ENCODE results near the gene PADI4. TPM values are rescaled to one million over a fixed set of nuclear protein-coding genes. Genes with fewer than 3 reads are reported as not detected.

The PADI4 gene
- total RNA-seq, 1 experiment from 2014 or later: not detected

- Histone ChIP-seq H3K9me3 (replicated peaks) (no peaks in the 10 kb centered on the region), H3K27me3 (replicated peaks) (no peaks in the 10 kb centered on the region), H3K4me1 (replicated peaks) (no peaks in the 10 kb centered on the region), H3K36me3 (no peaks in the 10 kb centered on the region), H3K27ac (no peak overlapping the region), H3K4me3 (no peak overlapping the region)
- DNase-seq (ENCODE audit: low read depth in 1 of 2, low spot score in 2 of 2): no peak
Observed at GRCh38 chr1:17352419-17352909, 44.5 kb downstream of the PADI4 start.

GRCh38 chr1:17355898-17356297 lies 47.9 kb downstream of the PADI4 start:
- Histone ChIP-seq H3K27ac (no peak overlapping the region), H3K4me3 (no peak overlapping the region), H3K9me3 (replicated peaks) (no peaks in the 10 kb centered on the region), H3K4me1 (replicated peaks) (no peaks in the 10 kb centered on the region), H3K27me3 (replicated peaks) (no peaks in the 10 kb centered on the region), H3K36me3 (no peaks in the 10 kb centered on the region)
- DNase-seq (ENCODE audit: low read depth in 1 of 2, low spot score in 2 of 2): no peak

DNA sequence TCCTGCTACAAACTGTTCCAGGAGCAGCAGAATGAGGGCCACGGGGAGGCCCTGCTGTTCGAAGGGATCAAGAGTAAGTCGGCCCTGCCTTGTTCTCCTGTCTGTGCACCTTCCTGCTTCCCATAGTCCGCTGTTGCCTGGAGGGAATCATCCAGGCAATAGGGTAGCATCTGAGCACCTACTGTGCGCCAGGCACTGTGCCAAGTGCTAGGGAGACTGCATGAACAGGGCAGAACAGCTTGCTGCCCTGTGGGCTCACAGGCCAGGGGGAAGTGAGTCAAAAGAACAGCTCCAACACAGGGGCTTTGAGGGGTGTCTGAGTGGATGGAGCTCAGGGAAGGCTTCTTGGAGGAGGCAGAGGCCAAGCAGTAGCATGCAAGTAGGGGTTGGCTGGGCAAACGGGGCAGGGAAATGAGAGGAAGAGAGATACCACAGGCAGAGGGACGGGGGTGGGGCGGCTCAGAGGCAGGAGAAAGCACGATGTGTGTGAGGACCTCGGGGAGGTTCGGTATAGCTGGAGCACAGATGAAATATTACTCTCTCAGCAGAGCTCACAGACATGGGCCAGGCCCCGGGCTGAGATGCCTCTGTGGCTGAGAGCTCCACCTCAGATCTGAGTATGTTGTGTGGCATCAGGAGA lies 48.5 kb downstream of the PADI4 start:
- no peak for DNase-seq (ENCODE audit: low read depth in 1 of 2, low spot score in 2 of 2)
- Histone ChIP-seq H3K4me1 (replicated peaks) (no peaks in the 10 kb centered on the region), H3K9me3 (replicated peaks) (no peaks in the 10 kb centered on the region), H3K36me3 (no peaks in the 10 kb centered on the region), H3K27me3 (replicated peaks) (no peaks in the 10 kb centered on the region), H3K27ac (no peak overlapping the region), H3K4me3 (no peak overlapping the region)

DNA sequence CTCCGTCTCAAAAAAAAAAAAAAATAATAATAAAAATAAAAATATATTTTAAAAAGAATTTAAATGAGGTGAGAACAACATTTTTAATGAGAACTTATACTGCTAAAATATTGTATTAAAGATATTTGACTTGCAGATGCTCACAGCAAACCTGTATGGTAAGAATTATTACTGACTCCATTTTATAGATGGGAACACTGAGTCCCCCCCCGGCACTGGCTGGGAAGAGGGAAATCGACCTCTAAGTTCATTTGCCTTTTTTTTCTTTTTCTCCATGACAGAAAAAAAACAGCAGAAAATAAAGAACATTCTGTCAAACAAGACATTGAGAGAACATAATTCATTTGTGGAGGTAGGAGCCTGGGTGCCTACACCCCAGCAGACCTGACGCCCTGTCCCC lies 50.6 kb downstream of the PADI4 start:
- no peaks in the 10 kb centered on the region for H3K36me3 ChIP-seq
- H3K9me3 ChIP-seq (replicated peaks): no peaks in the 10 kb centered on the region
- DNase-seq (ENCODE audit: low read depth in 1 of 2, low spot score in 2 of 2): no peak
- H3K4me1 ChIP-seq (replicated peaks): no peaks in the 10 kb centered on the region
- no peak overlapping the region for H3K4me3 ChIP-seq
- H3K27ac ChIP-seq: no peak overlapping the region
- no peaks in the 10 kb centered on the region for H3K27me3 ChIP-seq (replicated peaks)

GRCh38 chr1:17359031-17359430 lies 51.0 kb downstream of the PADI4 start:
- H3K27me3 ChIP-seq (replicated peaks): no peaks in the 10 kb centered on the region
- H3K4me1 ChIP-seq (replicated peaks): no peaks in the 10 kb centered on the region
- DNase-seq (ENCODE audit: low read depth in 1 of 2, low spot score in 2 of 2): no peak
- no peaks in the 10 kb centered on the region for H3K36me3 ChIP-seq
- no peaks in the 10 kb centered on the region for H3K9me3 ChIP-seq (replicated peaks)
- H3K27ac ChIP-seq: no peak overlapping the region
- H3K4me3 ChIP-seq: no peak overlapping the region

DNA sequence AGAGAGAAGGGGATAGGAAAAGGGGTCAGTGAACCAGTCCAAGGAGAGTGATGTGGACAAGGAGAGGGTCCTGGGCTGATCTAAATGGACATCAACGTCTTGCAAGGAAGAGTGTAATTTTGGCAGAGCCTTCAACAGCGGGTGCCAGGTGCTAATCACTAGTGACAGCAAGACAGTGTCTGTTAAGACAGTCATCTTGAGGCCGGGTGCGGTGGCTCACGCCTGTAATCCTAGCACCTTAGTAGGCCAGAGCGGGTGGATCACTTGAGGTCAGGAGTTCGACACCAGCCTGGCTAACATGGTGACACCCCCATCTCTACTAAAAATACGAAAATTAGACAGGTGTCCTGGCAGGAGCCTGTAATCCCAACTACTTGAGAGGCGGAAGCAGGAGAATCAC lies 51.8 kb downstream of the PADI4 start:
- no peak overlapping the region for H3K4me3 ChIP-seq
- no peaks in the 10 kb centered on the region for H3K9me3 ChIP-seq (replicated peaks)
- no peaks in the 10 kb centered on the region for H3K27me3 ChIP-seq (replicated peaks)
- no peaks in the 10 kb centered on the region for H3K36me3 ChIP-seq
- H3K4me1 ChIP-seq (replicated peaks): no peaks in the 10 kb centered on the region
- no peak overlapping the region for H3K27ac ChIP-seq
- no peak for DNase-seq (ENCODE audit: low read depth in 1 of 2, low spot score in 2 of 2)

GRCh38 chr1:17360272-17360956 lies 52.4 kb downstream of the PADI4 start:
- no peaks in the 10 kb centered on the region for H3K27me3 ChIP-seq (replicated peaks)
- H3K4me3 ChIP-seq: no peak overlapping the region
- no peak overlapping the region for H3K27ac ChIP-seq
- no peak for DNase-seq (ENCODE audit: low read depth in 1 of 2, low spot score in 2 of 2)
- no peaks in the 10 kb centered on the region for H3K4me1 ChIP-seq (replicated peaks)
- no peaks in the 10 kb centered on the region for H3K9me3 ChIP-seq (replicated peaks)
- H3K36me3 ChIP-seq: no peaks in the 10 kb centered on the region

GRCh38 chr1:17361687-17362086 lies 53.7 kb downstream of the PADI4 start:
- H3K4me3 ChIP-seq: no peak overlapping the region
- no peaks in the 10 kb centered on the region; the same call in 1 of the 2 replicates for H3K27me3 ChIP-seq (replicated peaks)
- no peaks in the 10 kb centered on the region for H3K9me3 ChIP-seq (replicated peaks)
- no peak overlapping the region for H3K27ac ChIP-seq
- H3K36me3 ChIP-seq: no peaks in the 10 kb centered on the region
- DNase-seq (ENCODE audit: low read depth in 1 of 2, low spot score in 2 of 2): no peak
- H3K4me1 ChIP-seq (replicated peaks): no peaks in the 10 kb centered on the region

DNA sequence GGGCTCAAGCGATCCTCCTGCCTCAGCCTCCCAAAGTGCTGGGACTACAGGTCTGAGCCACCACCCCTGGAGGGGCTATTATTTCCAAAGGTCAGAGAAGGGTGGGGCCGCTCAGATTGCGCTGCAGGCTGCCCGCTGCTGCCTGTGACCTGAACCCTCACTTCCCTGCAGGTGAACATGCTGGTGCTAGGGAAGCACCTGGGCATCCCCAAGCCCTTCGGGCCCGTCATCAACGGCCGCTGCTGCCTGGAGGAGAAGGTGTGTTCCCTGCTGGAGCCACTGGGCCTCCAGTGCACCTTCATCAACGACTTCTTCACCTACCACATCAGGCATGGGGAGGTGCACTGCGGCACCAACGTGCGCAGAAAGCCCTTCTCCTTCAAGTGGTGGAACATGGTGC lies 55.4 kb downstream of the PADI4 start:
- H3K4me3 ChIP-seq: no peak overlapping the region
- H3K4me1 ChIP-seq (replicated peaks): no peaks in the 10 kb centered on the region
- H3K27ac ChIP-seq: no peak overlapping the region
- no peaks in the 10 kb centered on the region; the same call in none of the 2 replicates for H3K27me3 ChIP-seq (replicated peaks)
- no peaks in the 10 kb centered on the region for H3K36me3 ChIP-seq
- no peak for DNase-seq (ENCODE audit: low read depth in 1 of 2, low spot score in 2 of 2)
- H3K9me3 ChIP-seq (replicated peaks): no peaks in the 10 kb centered on the region

- no peaks in the 10 kb centered on the region for H3K36me3 ChIP-seq
- no peaks in the 10 kb centered on the region for H3K4me1 ChIP-seq (replicated peaks)
- H3K27me3 ChIP-seq (replicated peaks): no peaks in the 10 kb centered on the region; the same call in none of the 2 replicates
Observed at GRCh38 chr1:17363771-17364170, 55.8 kb downstream of the PADI4 start.

GRCh38 chr1:17365293-17365692 lies 57.3 kb downstream of the PADI4 start:
- H3K27me3 ChIP-seq (replicated peaks): no peaks in the 10 kb centered on the region; the same call in none of the 2 replicates

More at GRCh38 chr1:17363771-17364170, 55.8 kb downstream of the PADI4 start:
- Histone ChIP-seq H3K4me3 (no peak overlapping the region), H3K9me3 (replicated peaks) (no peaks in the 10 kb centered on the region), H3K27ac (no peak overlapping the region)
- DNase-seq (ENCODE audit: low read depth in 1 of 2, low spot score in 2 of 2): no peak

GRCh38 chr1:17369466-17369865 lies 61.5 kb downstream of the PADI4 start:
- Histone ChIP-seq H3K4me1 (replicated peaks) (no peaks in the 10 kb centered on the region), H3K9me3 (replicated peaks) (no peaks in the 10 kb centered on the region), H3K27me3 (replicated peaks) (peaks cover 4% of the 10 kb centered on the region), H3K4me3 (no peak overlapping the region), H3K36me3 (no peaks in the 10 kb centered on the region), H3K27ac (no peak overlapping the region)
- DNase-seq (ENCODE audit: low read depth in 1 of 2, low spot score in 2 of 2): no peak

More at GRCh38 chr1:17365293-17365692, 57.3 kb downstream of the PADI4 start:
- Histone ChIP-seq H3K4me1 (replicated peaks) (no peaks in the 10 kb centered on the region), H3K27ac (no peak overlapping the region), H3K9me3 (replicated peaks) (no peaks in the 10 kb centered on the region), H3K4me3 (no peak overlapping the region), H3K36me3 (no peaks in the 10 kb centered on the region)
- DNase-seq (ENCODE audit: low read depth in 1 of 2, low spot score in 2 of 2): no peak

- peaks cover 5% of the 10 kb centered on the region for H3K27me3 ChIP-seq (replicated peaks)
- DNase-seq (ENCODE audit: low read depth in 1 of 2, low spot score in 2 of 2): no peak
- no peak overlapping the region for H3K27ac ChIP-seq
- no peaks in the 10 kb centered on the region for H3K9me3 ChIP-seq (replicated peaks)
- H3K36me3 ChIP-seq: no peaks in the 10 kb centered on the region
- no peaks in the 10 kb centered on the region for H3K4me1 ChIP-seq (replicated peaks)
- no peak overlapping the region for H3K4me3 ChIP-seq
Observed at GRCh38 chr1:17370618-17371017, 62.6 kb downstream of the PADI4 start.

DNA sequence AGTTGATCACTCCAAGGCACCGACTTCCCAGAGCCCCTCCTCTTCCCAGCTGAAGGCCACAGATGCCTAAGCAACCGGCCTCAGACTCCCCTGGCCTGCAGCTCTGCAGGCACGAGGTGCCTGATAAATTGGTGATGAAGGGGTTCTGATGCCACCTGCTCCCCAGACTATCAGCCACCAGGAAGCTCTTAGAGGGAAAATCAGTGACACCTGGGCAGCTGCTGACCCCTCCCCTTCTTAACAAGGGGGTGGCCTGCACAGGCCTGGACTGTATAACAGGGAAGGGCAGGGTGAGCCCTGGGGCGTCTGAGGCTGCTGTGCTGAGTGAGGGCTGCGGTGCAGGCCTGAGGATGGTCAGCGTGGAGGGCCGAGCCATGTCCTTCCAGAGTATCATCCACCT lies 63.9 kb downstream of the PADI4 start, which contains the start of gene PADI6:
TSS of gene PADI6 (plus strand) at position 301 of the 400 bp plus-strand sequence. CDS start at position 351, 50 bp downstream.
- Histone ChIP-seq H3K36me3 (no peaks in the 10 kb centered on the region), H3K9me3 (replicated peaks) (no peaks in the 10 kb centered on the region), H3K4me3 (no peak within 1 kb of the TSS), H3K4me1 (replicated peaks) (no peaks in the 10 kb centered on the region), H3K27me3 (replicated peaks) (peaks cover 9% of the 10 kb centered on the region), H3K27ac (no peak within 1 kb of the TSS)
- DNase-seq (ENCODE audit: low read depth in 1 of 2, low spot score in 2 of 2): no peak
